T-helper 17 cell (primary cell): Measurements from ENCODE around the gene EOGT. TPM values are rescaled to one million over a fixed set of nuclear protein-coding genes. Genes with fewer than 3 reads are reported as not detected.

Experiments used
- ATAC-seq: fragments of 150-1000 bp; cut with Tn5 transposase; 2 replicates; pipeline ENCODE4 v1.10.0; 2021; ENCODE audit warnings: mild to moderate bottlenecking, moderate library complexity
- DNase-seq, 3 donors: peaks; one replicate each; pipeline versions ENCODE4 v3.0.0 to v3.0.0-alpha.2; 2020 to 2021
- H3K9me3 ChIP-seq: one replicate; pipeline ENCODE4 v1.7.0; 2013; ENCODE audit warnings: low read length, mild to moderate bottlenecking; ENCODE audit not compliant: control insufficient read depth, poor library complexity, severe bottlenecking
- H3K27ac Mint-ChIP-seq: one replicate; pipeline ENCODE4 v1.8.0; 2022; ENCODE audit warnings: mild to moderate bottlenecking, moderate library complexity, mixed read lengths
- H3K27me3 Mint-ChIP-seq: one replicate; pipeline ENCODE4 v1.8.0; 2022; ENCODE audit warnings: mixed read lengths
- H3K36me3 Mint-ChIP-seq: one replicate; pipeline ENCODE4 v1.8.0; 2022; ENCODE audit warnings: low read depth, mixed read lengths
- H3K4me1 Mint-ChIP-seq: one replicate; pipeline ENCODE4 v1.8.0; 2022; ENCODE audit warnings: mild to moderate bottlenecking, mixed read lengths
- H3K4me3 Mint-ChIP-seq: one replicate; pipeline ENCODE4 v1.8.0; 2022; ENCODE audit warnings: mild to moderate bottlenecking, moderate library complexity, mixed read lengths
- total RNA-seq, 4 donors: library from RNA in 2 of 4; stranded (reverse) in 2 of 4; gene quantifications; one replicate each; pipeline ENCODE4 v1.2.3 and lab custom pipeline; 2022 to 2026

EOGT gene
- total RNA-seq (10 to 100 TPM; 11.8 to 18.1 TPM), total RNA-seq (lab: John Stamatoyannopoulos, UW) (22.8 to 41.1 reads per million in 2 donors)

- peak within 1 kb of the TSS; percentile 90 for H3K4me3 Mint-ChIP-seq
- H3K4me1 Mint-ChIP-seq = peaks cover 21% of the 10 kb centered on the region
- peak; percentile 65 to 75 (median 72) for DNase-seq
- ATAC-seq = peak; percentile 86
- peak within 1 kb of the TSS; percentile 57 for H3K27ac Mint-ChIP-seq
- no peaks in the 10 kb centered on the region for H3K9me3 ChIP-seq
- H3K27me3 Mint-ChIP-seq = no peaks in the 10 kb centered on the region
- no peaks in the 10 kb centered on the region for H3K36me3 Mint-ChIP-seq
Measured at GRCh38 chr3:69013253-69014021, at the start of gene EOGT. TSS of gene EOGT (minus strand) at chr3:69013684. CDS start at chr3:69009846, 3,838 bp downstream.

- Mint-ChIP-seq H3K27ac (peak overlapping the region; percentile 87), H3K27me3 (no peaks in the 10 kb centered on the region), H3K4me3 (no peak overlapping the region), H3K4me1 (peaks cover 29% of the 10 kb centered on the region), H3K36me3 (peaks cover 6% of the 10 kb centered on the region)
- ATAC-seq (no peak), DNase-seq (no peak)
- H3K9me3 ChIP-seq = no peaks in the 10 kb centered on the region
Measured at GRCh38 chr3:69059688-69060087, 46.2 kb upstream of the EOGT start.

- Mint-ChIP-seq H3K4me3 (peak overlapping the region; percentile 43), H3K4me1 (peaks cover 26% of the 10 kb centered on the region), H3K27me3 (no peaks in the 10 kb centered on the region), H3K27ac (peak overlapping the region; percentile 87), H3K36me3 (peaks cover 6% of the 10 kb centered on the region)
- ATAC-seq = no peak
- DNase-seq = no peak
- H3K9me3 ChIP-seq = no peaks in the 10 kb centered on the region
Measured at GRCh38 chr3:69058947-69059224, 45.4 kb upstream of the EOGT start.

- Mint-ChIP-seq H3K27ac (peak overlapping the region; percentile 87), H3K4me1 (peaks cover 24% of the 10 kb centered on the region), H3K4me3 (peak overlapping the region; percentile 43), H3K27me3 (no peaks in the 10 kb centered on the region), H3K36me3 (peaks cover 6% of the 10 kb centered on the region)
- no peaks in the 10 kb centered on the region for H3K9me3 ChIP-seq
- ATAC-seq = peak; percentile 98
- no peak for DNase-seq
Measured at GRCh38 chr3:69058180-69058946, 44.9 kb upstream of the EOGT start.

- no peaks in the 10 kb centered on the region for H3K9me3 ChIP-seq
- Mint-ChIP-seq H3K4me1 (peaks cover 32% of the 10 kb centered on the region), H3K27me3 (no peaks in the 10 kb centered on the region), H3K27ac (peak overlapping the region; percentile 99), H3K36me3 (peaks cover 4% of the 10 kb centered on the region), H3K4me3 (peak overlapping the region; percentile 96)
- ATAC-seq (peak; percentile 5), DNase-seq (no peak)
Measured at GRCh38 chr3:69052472-69052898, 39.0 kb upstream of the EOGT start.

GRCh38 chr3:69051756-69052471 lies 38.4 kb upstream of the EOGT start, which contains the start of gene TMF1:
TSS of gene TMF1 (minus strand) at chr3:69052333. CDS start at chr3:69052086, 247 bp downstream.
- DNase-seq (peak; percentile 92 to 95 (median 94)), ATAC-seq (peak; percentile 91)
- no peaks in the 10 kb centered on the region for H3K27me3 Mint-ChIP-seq
- peaks cover 4% of the 10 kb centered on the region for H3K36me3 Mint-ChIP-seq
- H3K9me3 ChIP-seq = no peaks in the 10 kb centered on the region
- H3K4me3 Mint-ChIP-seq = peak within 1 kb of the TSS; percentile 96
- peak within 1 kb of the TSS; percentile 99 for H3K27ac Mint-ChIP-seq
- peaks cover 35% of the 10 kb centered on the region for H3K4me1 Mint-ChIP-seq

GRCh38 chr3:69048990-69049389 lies 35.5 kb upstream of the EOGT start:
- no peak overlapping the region for H3K27ac Mint-ChIP-seq
- H3K4me1 Mint-ChIP-seq = peaks cover 40% of the 10 kb centered on the region
- H3K27me3 Mint-ChIP-seq = no peaks in the 10 kb centered on the region
- peaks cover 2% of the 10 kb centered on the region for H3K36me3 Mint-ChIP-seq
- DNase-seq (no peak), ATAC-seq (no peak)
- peak overlapping the region; percentile 25 for H3K4me3 Mint-ChIP-seq
- no peaks in the 10 kb centered on the region for H3K9me3 ChIP-seq

- Mint-ChIP-seq H3K27ac (peak overlapping the region; percentile 29), H3K27me3 (no peaks in the 10 kb centered on the region), H3K4me1 (peaks cover 26% of the 10 kb centered on the region), H3K4me3 (no peak overlapping the region), H3K36me3 (peaks cover 11% of the 10 kb centered on the region)
- DNase-seq (no peak), ATAC-seq (no peak)
- H3K9me3 ChIP-seq = no peaks in the 10 kb centered on the region
Measured at GRCh38 chr3:69044608-69045007, 31.1 kb upstream of the EOGT start.

GRCh38 chr3:69033470-69033869 lies 20.0 kb upstream of the EOGT start:
- H3K36me3 Mint-ChIP-seq = peaks cover 2% of the 10 kb centered on the region
- ATAC-seq = no peak
- H3K27me3 Mint-ChIP-seq = no peaks in the 10 kb centered on the region
- DNase-seq = no peak
- no peak overlapping the region for H3K4me3 Mint-ChIP-seq
- no peaks in the 10 kb centered on the region for H3K4me1 Mint-ChIP-seq
- no peaks in the 10 kb centered on the region for H3K9me3 ChIP-seq
- no peak overlapping the region for H3K27ac Mint-ChIP-seq

- ATAC-seq (no peak), DNase-seq (no peak)
- Mint-ChIP-seq H3K27ac (peak overlapping the region; percentile 73), H3K4me1 (no peaks in the 10 kb centered on the region), H3K36me3 (peaks cover 2% of the 10 kb centered on the region), H3K4me3 (peak overlapping the region; percentile 36), H3K27me3 (no peaks in the 10 kb centered on the region)
- H3K9me3 ChIP-seq = no peaks in the 10 kb centered on the region
Measured at GRCh38 chr3:69032737-69033136, 19.3 kb upstream of the EOGT start.

GRCh38 chr3:69032142-69032541 lies 18.7 kb upstream of the EOGT start:
- H3K9me3 ChIP-seq = no peaks in the 10 kb centered on the region
- Mint-ChIP-seq H3K27ac (no peak overlapping the region), H3K27me3 (no peaks in the 10 kb centered on the region), H3K4me3 (no peak overlapping the region), H3K4me1 (no peaks in the 10 kb centered on the region), H3K36me3 (peaks cover 3% of the 10 kb centered on the region)
- no peak for DNase-seq
- ATAC-seq = no peak

- DNase-seq (no peak), ATAC-seq (no peak)
- Mint-ChIP-seq H3K4me3 (no peak overlapping the region), H3K36me3 (peaks cover 5% of the 10 kb centered on the region), H3K27ac (no peak overlapping the region), H3K4me1 (no peaks in the 10 kb centered on the region), H3K27me3 (no peaks in the 10 kb centered on the region)
- H3K9me3 ChIP-seq = no peaks in the 10 kb centered on the region
Measured at GRCh38 chr3:69031635-69032034, 18.2 kb upstream of the EOGT start.

GRCh38 chr3:69020857-69021256 lies 7.4 kb upstream of the EOGT start:
- no peak for DNase-seq
- H3K4me3 Mint-ChIP-seq = no peak overlapping the region
- H3K36me3 Mint-ChIP-seq = peaks cover 3% of the 10 kb centered on the region
- H3K27ac Mint-ChIP-seq = no peak overlapping the region
- H3K4me1 Mint-ChIP-seq = peaks cover 6% of the 10 kb centered on the region
- no peaks in the 10 kb centered on the region for H3K27me3 Mint-ChIP-seq
- no peak for ATAC-seq
- H3K9me3 ChIP-seq = no peaks in the 10 kb centered on the region
